ENCODE measurements around the gene FAM50A. TPM values are rescaled to one million over a fixed set of nuclear protein-coding genes. Genes with fewer than 3 reads are reported as not detected.

The FAM50A gene
- total RNA-seq, 1 donor from 2014 or later = 108 TPM

- Mint-ChIP-seq H3K4me1 (ENCODE audit: low read depth) (peaks cover 8% of the 10 kb centered on the region), H3K27ac (ENCODE audit: unreplicated experiment) (peak overlapping the region; percentile 45), H3K4me3 (ENCODE audit: unreplicated experiment) (no peak overlapping the region), H3K27me3 (ENCODE audit: low read depth) (no peaks in the 10 kb centered on the region), H3K36me3 (ENCODE audit: low read depth) (peaks cover 8% of the 10 kb centered on the region), H3K9me3 (ENCODE audit: low read depth) (no peaks in the 10 kb centered on the region)
- no peak for TF ChIP-seq CTCF (IDR thresholded peaks at IDR 0.05)
- DNase-seq (ENCODE audit: low spot score) = no peak
Observed at GRCh38 chrX:154476821-154477220, 32.9 kb downstream of the FAM50A start.

- Mint-ChIP-seq H3K27me3 (ENCODE audit: low read depth) (no peaks in the 10 kb centered on the region), H3K36me3 (ENCODE audit: low read depth) (peaks cover 3% of the 10 kb centered on the region), H3K27ac (ENCODE audit: unreplicated experiment) (peak overlapping the region; percentile 88), H3K9me3 (ENCODE audit: low read depth) (no peaks in the 10 kb centered on the region), H3K4me3 (ENCODE audit: unreplicated experiment) (peak overlapping the region; percentile 78), H3K4me1 (ENCODE audit: low read depth) (peaks cover 8% of the 10 kb centered on the region)
- TF ChIP-seq CTCF (IDR thresholded peaks at IDR 0.05) = no peak
- DNase-seq (ENCODE audit: low spot score) = no peak
Observed at GRCh38 chrX:154477891-154478477, 34.0 kb downstream of the FAM50A start.

GRCh38 chrX:154478728-154479622 lies 35.0 kb downstream of the FAM50A start, which contains the start of gene LAGE3:
Gene LAGE3 (minus strand): TSS chrX:154479281. CDS start chrX:154478915, 366 bp downstream.
- H3K4me3 Mint-ChIP-seq (ENCODE audit: unreplicated experiment) = peak within 1 kb of the TSS; percentile 78
- H3K27me3 Mint-ChIP-seq (ENCODE audit: low read depth) = no peaks in the 10 kb centered on the region
- no peak for TF ChIP-seq CTCF (IDR thresholded peaks at IDR 0.05)
- peaks cover 8% of the 10 kb centered on the region for H3K4me1 Mint-ChIP-seq (ENCODE audit: low read depth)
- peaks cover 3% of the 10 kb centered on the region for H3K36me3 Mint-ChIP-seq (ENCODE audit: low read depth)
- peak within 1 kb of the TSS; percentile 88 for H3K27ac Mint-ChIP-seq (ENCODE audit: unreplicated experiment)
- DNase-seq (ENCODE audit: low spot score) = peak; percentile 96
- H3K9me3 Mint-ChIP-seq (ENCODE audit: low read depth) = peaks cover 4% of the 10 kb centered on the region

GRCh38 chrX:154481195-154481594 lies 37.3 kb downstream of the FAM50A start:
- H3K36me3 Mint-ChIP-seq (ENCODE audit: low read depth) = peaks cover 3% of the 10 kb centered on the region
- H3K4me1 Mint-ChIP-seq (ENCODE audit: low read depth) = peaks cover 12% of the 10 kb centered on the region
- TF ChIP-seq CTCF (IDR thresholded peaks at IDR 0.05) = no peak
- peaks cover 4% of the 10 kb centered on the region for H3K9me3 Mint-ChIP-seq (ENCODE audit: low read depth)
- no peak overlapping the region for H3K27ac Mint-ChIP-seq (ENCODE audit: unreplicated experiment)
- no peaks in the 10 kb centered on the region for H3K27me3 Mint-ChIP-seq (ENCODE audit: low read depth)
- no peak overlapping the region for H3K4me3 Mint-ChIP-seq (ENCODE audit: unreplicated experiment)
- no peak for DNase-seq (ENCODE audit: low spot score)

GRCh38 chrX:154481911-154482601 lies 38.1 kb downstream of the FAM50A start:
- no peak overlapping the region for H3K27ac Mint-ChIP-seq (ENCODE audit: unreplicated experiment)
- no peaks in the 10 kb centered on the region for H3K27me3 Mint-ChIP-seq (ENCODE audit: low read depth)
- no peak for TF ChIP-seq CTCF (IDR thresholded peaks at IDR 0.05)
- H3K4me3 Mint-ChIP-seq (ENCODE audit: unreplicated experiment) = no peak overlapping the region
- peaks cover 14% of the 10 kb centered on the region for H3K4me1 Mint-ChIP-seq (ENCODE audit: low read depth)
- H3K36me3 Mint-ChIP-seq (ENCODE audit: low read depth) = peaks cover 3% of the 10 kb centered on the region
- peak; percentile 91 for DNase-seq (ENCODE audit: low spot score)
- H3K9me3 Mint-ChIP-seq (ENCODE audit: low read depth) = peaks cover 4% of the 10 kb centered on the region
